Trophoblast cell (in vitro differentiated cells and primary cell): ENCODE measurements around the gene GDA.

Source experiments
- DNase-seq, 2 donors: peaks; one replicate each; pipeline ENCODE4 v3.0.0-alpha.2; 2016
- H2AFZ ChIP-seq: 2 replicates; pipeline ENCODE4 v1.6.1; 2013; ENCODE audit warnings: low read length, moderate library complexity, mild to moderate bottlenecking; ENCODE audit not compliant: insufficient read depth, poor library complexity
- H2AK5ac ChIP-seq: 2 replicates; pipeline ENCODE4 v1.6.1; 2013; ENCODE audit warnings: mild to moderate bottlenecking, low read length
- H2BK120ac ChIP-seq: 2 replicates; pipeline ENCODE4 v1.6.1; 2013; ENCODE audit warnings: low read length, mild to moderate bottlenecking, moderate library complexity; ENCODE audit not compliant: insufficient read depth, poor library complexity
- H2BK12ac ChIP-seq: 2 replicates; pipeline ENCODE4 v1.6.1; 2013; ENCODE audit warnings: mild to moderate bottlenecking, low read length, moderate library complexity
- H2BK5ac ChIP-seq: 2 replicates; pipeline ENCODE4 v1.6.1; 2013; ENCODE audit warnings: low read length, low read depth, moderate library complexity, mild to moderate bottlenecking; ENCODE audit not compliant: poor library complexity
- H3K14ac ChIP-seq: 2 replicates; pipeline ENCODE4 v1.6.1; 2013; ENCODE audit warnings: mild to moderate bottlenecking, low read length
- H3K18ac ChIP-seq: 2 replicates; pipeline ENCODE4 v1.6.1; 2013; ENCODE audit warnings: mild to moderate bottlenecking, low read length
- H3K23ac ChIP-seq: 2 replicates; pipeline ENCODE4 v1.6.1; 2013; ENCODE audit warnings: low read length
- H3K27ac ChIP-seq: 2 replicates; pipeline ENCODE4 v1.5.1; 2013; ENCODE audit warnings: low read depth, mild to moderate bottlenecking, inconsistent platforms, low read length, moderate library complexity
- H3K27me3 ChIP-seq: 2 replicates; pipeline ENCODE4 v1.6.1; 2013; ENCODE audit warnings: inconsistent platforms, mild to moderate bottlenecking, low read length, moderate library complexity; ENCODE audit not compliant: insufficient read depth
- H3K36me3 ChIP-seq, 2 experiments: 1 replicate in 1 of 2; 2 replicates in 1 of 2; pipeline ENCODE4 v1.6.1; 2013; ENCODE audit warnings: low read length in 2 of 2, mild to moderate bottlenecking in 2 of 2, moderate library complexity in 1 of 2; ENCODE audit not compliant: insufficient read depth in 2 of 2, control insufficient read depth in 1 of 2
- H3K4ac ChIP-seq: 2 replicates; pipeline ENCODE4 v1.6.1; 2013; ENCODE audit warnings: low read depth, mild to moderate bottlenecking, low read length, moderate library complexity
- H3K4me1 ChIP-seq, 2 experiments: 1 replicate in 1 of 2; 2 replicates in 1 of 2; pipeline ENCODE4 v1.6.1; 2013; ENCODE audit warnings: low read length in 2 of 2, mild to moderate bottlenecking in 2 of 2, moderate library complexity in 1 of 2; ENCODE audit not compliant: insufficient read depth in 2 of 2, control insufficient read depth in 1 of 2
- H3K4me2 ChIP-seq: 2 replicates; pipeline ENCODE4 v1.6.1; 2013; ENCODE audit warnings: inconsistent platforms, mild to moderate bottlenecking, low read length, moderate library complexity
- H3K4me3 ChIP-seq: 2 replicates; pipeline ENCODE4 v1.5.1; 2013; ENCODE audit warnings: mild to moderate bottlenecking, low read depth, low read length, inconsistent platforms
- H3K79me1 ChIP-seq: one replicate; pipeline ENCODE4 v1.6.1; 2013; ENCODE audit warnings: low read length
- H3K79me2 ChIP-seq: 2 replicates; pipeline ENCODE4 v1.6.1; 2013; ENCODE audit warnings: low read length, mild to moderate bottlenecking; ENCODE audit not compliant: control insufficient read depth, insufficient read depth, poor library complexity
- H3K9ac ChIP-seq: 2 replicates; pipeline ENCODE4 v1.6.1; 2013; ENCODE audit warnings: mild to moderate bottlenecking, low read length
- H3K9me3 ChIP-seq: 2 replicates; pipeline ENCODE4 v1.6.1; 2013; ENCODE audit warnings: low read depth, mild to moderate bottlenecking, control low read depth, inconsistent platforms, low read length; ENCODE audit not compliant: insufficient read depth
- H4K12ac ChIP-seq: 2 replicates; pipeline ENCODE4 v1.6.1; 2013; ENCODE audit warnings: low read depth, mild to moderate bottlenecking, low read length, moderate library complexity
- H4K8ac ChIP-seq: 2 replicates; pipeline ENCODE4 v1.6.1; 2013; ENCODE audit warnings: low read depth, mild to moderate bottlenecking, low read length, moderate library complexity
- H4K91ac ChIP-seq: one replicate; pipeline ENCODE4 v1.6.1; 2013; ENCODE audit warnings: low read depth, mild to moderate bottlenecking, low read length, moderate library complexity
- WGBS: extraction: QIAGEN DNeasy Blood & Tissue Kit; methylation state at CpG from one replicate; pipeline ENCODE4 v1.1.7; 2013; ENCODE audit warnings: missing lambda C conversion rate; ENCODE audit not compliant: insufficient read length, insufficient coverage; ENCODE audit errors: extremely low coverage; 5-methylcytosine and 5-hydroxymethylcytosine counted together

GDA gene

GRCh38 chr9:72165326-72165725 is 16.1 kb downstream of the GDA start:
- Histone ChIP-seq H2AK5ac (no peak overlapping the region), H3K4me3 (no peak overlapping the region), H3K14ac (no peak overlapping the region), H3K36me3 (no peaks in the 10 kb centered on the region), H3K27ac (no peak overlapping the region), H2AFZ (no peak overlapping the region), H3K4me2 (no peak overlapping the region), H3K18ac (no peak overlapping the region), H3K79me2 (no peaks in the 10 kb centered on the region), H3K4me1 (no peaks in the 10 kb centered on the region), H3K4ac (no peak overlapping the region), H4K8ac (no peak overlapping the region), H2BK12ac (no peak overlapping the region), H3K79me1 (no peaks in the 10 kb centered on the region), H3K9me3 (peaks cover 3% of the 10 kb centered on the region), H3K23ac (no peak overlapping the region), H4K91ac (no peak overlapping the region), H2BK5ac (no peak overlapping the region), H4K12ac (no peak overlapping the region), H3K9ac (no peak overlapping the region), H2BK120ac (no peak overlapping the region), H3K27me3 (no peaks in the 10 kb centered on the region)
- peak; percentile 10 to 40 for DNase-seq
- WGBS, result 100% methylated on average over 1 of the region's 7 CpGs

DNA sequence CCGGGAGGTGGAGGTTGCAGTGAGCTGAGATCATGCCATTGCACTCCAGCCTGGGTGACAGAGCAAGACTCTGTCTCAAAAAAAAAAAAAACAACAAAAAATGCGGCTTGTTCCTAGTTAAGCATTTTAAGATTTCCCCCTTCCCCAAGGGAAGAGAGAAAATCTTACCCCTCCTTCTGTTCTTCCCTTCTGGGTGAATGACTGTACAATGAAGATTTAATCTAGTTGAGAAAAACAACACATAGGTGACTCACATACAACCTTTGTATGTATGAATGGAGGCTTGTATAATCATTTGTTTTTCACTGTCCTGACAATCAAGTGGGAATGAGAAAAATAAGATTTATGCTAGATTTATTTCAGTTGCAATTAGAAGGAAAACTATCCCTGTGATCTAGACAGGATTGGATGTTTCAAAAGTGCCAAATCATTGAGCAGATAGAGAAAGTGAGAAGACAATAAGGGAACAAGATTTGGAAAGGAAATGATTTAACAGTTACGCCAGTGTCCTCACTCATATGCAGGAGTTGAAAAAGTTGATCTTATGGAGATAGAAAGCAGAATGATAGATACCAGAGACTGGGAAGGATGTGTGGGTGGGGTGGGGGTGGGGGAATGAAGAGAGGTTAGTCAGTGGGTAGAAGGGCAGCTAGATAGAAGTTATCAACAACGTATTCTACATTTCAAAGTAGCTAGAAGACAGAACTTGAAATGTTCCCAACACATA is 16.7 kb downstream of the GDA start:
- Histone ChIP-seq H3K23ac (no peak overlapping the region), H3K4ac (no peak overlapping the region), H3K4me3 (no peak overlapping the region), H2BK120ac (no peak overlapping the region), H4K12ac (no peak overlapping the region), H3K18ac (no peak overlapping the region), H3K9me3 (peaks cover 3% of the 10 kb centered on the region), H3K9ac (no peak overlapping the region), H3K14ac (no peak overlapping the region), H2BK12ac (no peak overlapping the region), H3K27me3 (no peaks in the 10 kb centered on the region), H2AK5ac (no peak overlapping the region), H4K8ac (no peak overlapping the region), H3K36me3 (no peaks in the 10 kb centered on the region), H3K79me1 (no peaks in the 10 kb centered on the region), H2AFZ (no peak overlapping the region), H2BK5ac (no peak overlapping the region), H3K4me1 (no peaks in the 10 kb centered on the region), H3K4me2 (no peak overlapping the region), H3K27ac (no peak overlapping the region), H4K91ac (no peak overlapping the region), H3K79me2 (no peaks in the 10 kb centered on the region)
- peak; percentile 50 to 91 for DNase-seq
- WGBS, result no CpG with 5 or more reads among the region's 4 CpGs

- H3K18ac ChIP-seq, result no peak overlapping the region
- no peak overlapping the region for H4K12ac ChIP-seq
- DNase-seq, result no peak
- H3K36me3 ChIP-seq, result no peaks in the 10 kb centered on the region
- no peaks in the 10 kb centered on the region for H3K4me1 ChIP-seq
- H4K91ac ChIP-seq, result no peak overlapping the region
- no peak overlapping the region for H4K8ac ChIP-seq
- no peak overlapping the region for H3K14ac ChIP-seq
- WGBS, result no CpG with 5 or more reads among the region's 5 CpGs
- peaks cover 3% of the 10 kb centered on the region for H3K9me3 ChIP-seq
- H2BK5ac ChIP-seq, result no peak overlapping the region
- no peak overlapping the region for H2AFZ ChIP-seq
- no peak overlapping the region for H3K4me2 ChIP-seq
- no peak overlapping the region for H3K4ac ChIP-seq
- H3K79me1 ChIP-seq, result no peaks in the 10 kb centered on the region
- no peak overlapping the region for H3K4me3 ChIP-seq
- no peak overlapping the region for H2BK12ac ChIP-seq
- no peak overlapping the region for H2BK120ac ChIP-seq
- H3K27ac ChIP-seq, result no peak overlapping the region
- no peak overlapping the region for H3K9ac ChIP-seq
- no peaks in the 10 kb centered on the region for H3K79me2 ChIP-seq
- H3K23ac ChIP-seq, result no peak overlapping the region
- H3K27me3 ChIP-seq, result no peaks in the 10 kb centered on the region
- H2AK5ac ChIP-seq, result no peak overlapping the region
Observed at GRCh38 chr9:72168075-72168474, 18.8 kb downstream of the GDA start.

DNA sequence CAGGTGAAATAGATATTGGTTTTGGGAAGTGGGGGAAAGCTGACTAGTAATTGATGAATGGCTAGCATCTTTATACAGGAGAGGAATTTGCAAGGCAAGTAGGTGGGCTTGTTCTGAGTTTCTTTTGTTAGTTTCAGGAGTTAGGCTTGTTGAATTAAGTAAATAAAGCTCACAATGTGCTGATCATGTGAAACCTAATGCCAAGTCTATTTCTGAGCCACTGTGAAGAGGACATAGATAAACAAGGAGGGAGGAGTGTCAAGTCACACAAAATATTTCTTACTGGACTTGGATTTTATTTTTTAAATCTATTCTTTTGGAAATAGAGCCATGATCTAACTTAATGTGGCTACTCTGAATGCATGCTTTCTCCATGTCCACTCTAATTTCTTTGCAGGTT is 19.9 kb downstream of the GDA start:
- Histone ChIP-seq H4K91ac (no peak overlapping the region), H3K27ac (no peak overlapping the region), H3K18ac (no peak overlapping the region), H3K79me2 (no peaks in the 10 kb centered on the region), H2AFZ (no peak overlapping the region), H3K9me3 (peaks cover 3% of the 10 kb centered on the region), H2AK5ac (no peak overlapping the region), H3K14ac (no peak overlapping the region), H3K36me3 (no peaks in the 10 kb centered on the region), H3K23ac (no peak overlapping the region), H3K27me3 (no peaks in the 10 kb centered on the region), H3K4ac (no peak overlapping the region), H4K12ac (no peak overlapping the region), H2BK120ac (no peak overlapping the region), H3K4me2 (no peak overlapping the region), H2BK12ac (no peak overlapping the region), H4K8ac (no peak overlapping the region), H3K9ac (no peak overlapping the region), H3K4me1 (no peaks in the 10 kb centered on the region), H3K4me3 (no peak overlapping the region), H2BK5ac (no peak overlapping the region), H3K79me1 (no peaks in the 10 kb centered on the region)
- DNase-seq, result no peak
